GM19328 (cell line): ENCODE results near the gene NID2.

Experiments used
- ATAC-seq: cut with Tn5 transposase; IDR thresholded peaks from one replicate; pipeline ENCODE4 v1.9.1; 2021; ENCODE audit warnings: mild to moderate bottlenecking, moderate library complexity; ENCODE audit not compliant: unreplicated experiment

NID2 gene

GRCh38 chr14:52080808-52081755, 12.2 kb upstream of the NID2 start:
- no peak for ATAC-seq

- no peak for ATAC-seq
Measured at GRCh38 chr14:52080158-52080800, 11.4 kb upstream of the NID2 start.

GRCh38 chr14:52079239-52079959, 10.5 kb upstream of the NID2 start:
- ATAC-seq, result no peak

GRCh38 chr14:52078721-52079120, 9.9 kb upstream of the NID2 start:
- ATAC-seq, result no peak

GRCh38 chr14:52078095-52078531, 9.3 kb upstream of the NID2 start:
- ATAC-seq, result no peak

- no peak for ATAC-seq
Measured at GRCh38 chr14:52077256-52077979, 8.6 kb upstream of the NID2 start.

GRCh38 chr14:52076334-52076733, 7.5 kb upstream of the NID2 start:
- ATAC-seq, result no peak

- no peak for ATAC-seq
Measured at GRCh38 chr14:52075371-52075770, 6.5 kb upstream of the NID2 start.

- ATAC-seq, result no peak
Measured at GRCh38 chr14:52073251-52073650, 4.4 kb upstream of the NID2 start.

- ATAC-seq, result no peak
Measured at GRCh38 chr14:52072266-52072780, 3.5 kb upstream of the NID2 start.

GRCh38 chr14:52071675-52072074, 2.8 kb upstream of the NID2 start:
- no peak for ATAC-seq

- ATAC-seq, result no peak
Measured at GRCh38 chr14:52070051-52070431, 1.2 kb upstream of the NID2 start.

- no peak for ATAC-seq
Measured at GRCh38 chr14:52069307-52070050, 620 bp upstream of the NID2 start.

- ATAC-seq, result no peak
Measured at GRCh38 chr14:52067873-52068614, 815 bp downstream of the NID2 start.

- ATAC-seq, result no peak
Measured at GRCh38 chr14:52064174-52064573, 4.7 kb downstream of the NID2 start.

- ATAC-seq, result no peak
Measured at GRCh38 chr14:52063052-52063462, 5.8 kb downstream of the NID2 start.

- ATAC-seq, result no peak
Measured at GRCh38 chr14:52061890-52062289, 7.0 kb downstream of the NID2 start.

- ATAC-seq, result no peak
Measured at GRCh38 chr14:52061390-52061789, 7.5 kb downstream of the NID2 start.

- no peak for ATAC-seq
Measured at GRCh38 chr14:52060080-52060479, 8.8 kb downstream of the NID2 start.
